Measurements from ENCODE around the gene CCDC117.

GRCh38 chr22:28759861-28760560, 12.5 kb upstream of the CCDC117 start:
- TF ChIP-seq CTCF (IDR thresholded peaks at IDR 0.05) (no peak), EP300 (IDR thresholded peaks at IDR 0.05) (no peak), POLR2A (IDR thresholded peaks at IDR 0.05) (no peak)
